ENCODE results near the gene PRDM16. TPM values are rescaled to one million over a fixed set of nuclear protein-coding genes. Genes with fewer than 3 reads are reported as not detected.

PRDM16 gene
- total RNA-seq, 1 experiment from 2014 or later = 0.17 TPM

DNA sequence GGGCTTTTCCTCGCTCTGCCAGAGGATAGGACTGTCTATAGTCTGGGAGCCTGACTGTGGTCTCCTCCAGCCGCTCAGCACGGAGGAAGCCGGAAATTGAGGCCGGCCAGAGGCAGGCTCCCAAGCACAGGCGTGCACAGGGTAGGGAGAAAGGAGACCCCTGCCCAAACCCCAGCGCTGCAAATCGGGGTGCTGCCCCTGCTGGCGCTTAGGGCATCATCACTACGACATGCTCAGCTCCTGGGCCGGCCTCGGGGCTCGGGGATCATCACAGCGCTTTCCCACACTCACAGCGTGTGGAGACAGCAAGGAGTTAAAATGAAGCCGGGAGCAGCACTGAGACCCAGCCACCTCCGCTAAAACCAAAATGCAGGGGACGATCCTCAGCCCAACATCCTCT is 322.7 kb downstream of the PRDM16 start:
- Histone ChIP-seq H3K4ac (ENCODE audit: low read depth, low read length) (no peak overlapping the region), H3K27ac (ENCODE audit: insufficient read length, low read depth, low read length) (no peak overlapping the region), H2BK5ac (ENCODE audit: insufficient read length, low read length) (no peak overlapping the region), H2AK5ac (ENCODE audit: insufficient read length, low read length) (no peak overlapping the region), H3K9me3 (ENCODE audit: control insufficient read depth, low read depth, low read length) (no peaks in the 10 kb centered on the region), H3K4me1 (ENCODE audit: insufficient read depth, low read length) (no peaks in the 10 kb centered on the region), H3T11ph (ENCODE audit: low read length) (no peak overlapping the region), H3K9ac (ENCODE audit: extremely low read depth, insufficient read length, low read length) (no peak overlapping the region), H3K56ac (ENCODE audit: insufficient read length, low read depth, low read length) (no peak overlapping the region), H4K8ac (replicated peaks; ENCODE audit: insufficient read length, low read depth, low read length) (no peak overlapping the region), H4K91ac (ENCODE audit: insufficient read length, low read depth, low read length) (no peak overlapping the region), H3K79me1 (ENCODE audit: insufficient read depth, low read depth, low read length, poor library complexity, severe bottlenecking) (no peaks in the 10 kb centered on the region), H2BK120ac (ENCODE audit: low read depth, low read length, poor library complexity, severe bottlenecking) (no peak overlapping the region), H3K4me2 (ENCODE audit: insufficient read depth, insufficient read length, low read length) (peak overlapping the region; percentile 53), H4K5ac (ENCODE audit: insufficient read length, low read depth, low read length) (no peak overlapping the region), H3K23ac (ENCODE audit: insufficient read length, low read depth, low read length) (no peak overlapping the region), H2BK12ac (ENCODE audit: insufficient read length, low read depth, low read length) (no peak overlapping the region), H3K14ac (ENCODE audit: insufficient read depth, low read length) (0 out of 2 replicates have a peak overlapping the region, but pooled peaks have one; percentile 76), H2AFZ (ENCODE audit: low read length) (no peak overlapping the region), H2BK15ac (ENCODE audit: low read depth, low read length) (no peak overlapping the region), H4K20me1 (ENCODE audit: control insufficient read depth, insufficient read depth, insufficient read length) (no peaks in the 10 kb centered on the region), H3K79me2 (ENCODE audit: insufficient read depth, low read length) (no peaks in the 10 kb centered on the region), H3K23me2 (ENCODE audit: insufficient read length, low read depth, low read length, poor library complexity, severe bottlenecking) (peaks cover 7% of the 10 kb centered on the region), H3K27me3 (ENCODE audit: insufficient read depth, low read length) (peaks cover 21% of the 10 kb centered on the region; the same call in 1 of the 2 replicates), H3K18ac (ENCODE audit: insufficient read length, low read depth, low read length) (no peak overlapping the region), H2BK20ac (ENCODE audit: low read depth, low read length, poor library complexity, severe bottlenecking) (no peak overlapping the region)
- H3K4me1 Mint-ChIP-seq = peaks cover 23 to 38% of the 10 kb centered on the region in 2 experiments
- 0 out of 5 replicates have a peak overlapping the region, but pooled peaks of 1 of the 2 experiments have one; percentile 54 for H3K4me3 Mint-ChIP-seq
- H3K36me3 Mint-ChIP-seq (ENCODE audit: insufficient read depth in 1 of 3, low read depth in 3 of 3) = no peaks in the 10 kb centered on the region
- WGBS (ENCODE audit: extremely low coverage, insufficient read length, low lambda C conversion rate) = no CpG with 5 or more reads among the region's 18 CpGs
- no peaks in the 10 kb centered on the region; a peak in 1 of 5 replicates for H3K9me3 Mint-ChIP-seq
- peak overlapping the region in 1 of 3 experiments; percentile 67; a peak in 1 of 7 replicates for H3K27ac Mint-ChIP-seq
- TF ChIP-seq, protein P1, sequence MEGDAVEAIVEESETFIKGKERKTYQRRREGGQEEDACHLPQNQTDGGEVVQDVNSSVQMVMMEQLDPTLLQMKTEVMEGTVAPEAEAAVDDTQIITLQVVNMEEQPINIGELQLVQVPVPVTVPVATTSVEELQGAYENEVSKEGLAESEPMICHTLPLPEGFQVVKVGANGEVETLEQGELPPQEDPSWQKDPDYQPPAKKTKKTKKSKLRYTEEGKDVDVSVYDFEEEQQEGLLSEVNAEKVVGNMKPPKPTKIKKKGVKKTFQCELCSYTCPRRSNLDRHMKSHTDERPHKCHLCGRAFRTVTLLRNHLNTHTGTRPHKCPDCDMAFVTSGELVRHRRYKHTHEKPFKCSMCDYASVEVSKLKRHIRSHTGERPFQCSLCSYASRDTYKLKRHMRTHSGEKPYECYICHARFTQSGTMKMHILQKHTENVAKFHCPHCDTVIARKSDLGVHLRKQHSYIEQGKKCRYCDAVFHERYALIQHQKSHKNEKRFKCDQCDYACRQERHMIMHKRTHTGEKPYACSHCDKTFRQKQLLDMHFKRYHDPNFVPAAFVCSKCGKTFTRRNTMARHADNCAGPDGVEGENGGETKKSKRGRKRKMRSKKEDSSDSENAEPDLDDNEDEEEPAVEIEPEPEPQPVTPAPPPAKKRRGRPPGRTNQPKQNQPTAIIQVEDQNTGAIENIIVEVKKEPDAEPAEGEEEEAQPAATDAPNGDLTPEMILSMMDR (conservative IDR thresholded peaks at IDR 0.05) = peak; percentile 33; the same call in 2 of the 3 replicates
- H3K27me3 Mint-ChIP-seq (ENCODE audit: low read depth) = peaks cover 70% of the 10 kb centered on the region
- DNase-seq = peak; percentile 51

All from H9 (cell line).